Activated T-helper 1 cell treated with anti-CD3 and anti-CD28 coated beads, Interleukin-12 subunit alpha, Interleukin-12 subunit beta, Interleukin-2, Interleukin-4 antibody, amounts not matched to agents 30 ng/mL and 10 ng/mL and 1 ng/mL, durations not matched to agents 14 hours and 24 hours and 36 hours (primary cell): ENCODE results near the gene DEFB119. TPM values are rescaled to one million over a fixed set of nuclear protein-coding genes. Genes with fewer than 3 reads are reported as not detected.
"Not testable (repeated sequence)": the region's sequence is repeated elsewhere in the genome, so short reads cannot be mapped to it uniquely, and the experiment has no call there.

Source experiments
- DNase-seq: peaks from one replicate; pipeline ENCODE4 v3.0.0; 2021; ENCODE audit warnings: low spot score
- H3K27ac Mint-ChIP-seq: one replicate; pipeline ENCODE4 v1.8.0; 2021; ENCODE audit warnings: mild to moderate bottlenecking, mixed read lengths
- H3K27me3 Mint-ChIP-seq: one replicate; pipeline ENCODE4 v1.8.0; 2022; ENCODE audit warnings: mild to moderate bottlenecking, moderate library complexity, mixed read lengths; ENCODE audit not compliant: insufficient read depth
- H3K36me3 Mint-ChIP-seq: one replicate; pipeline ENCODE4 v1.8.0; 2021; ENCODE audit warnings: low read depth, mixed read lengths
- H3K4me1 Mint-ChIP-seq: one replicate; pipeline ENCODE4 v1.8.0; 2021; ENCODE audit warnings: low read depth, mixed read lengths
- H3K4me3 Mint-ChIP-seq: one replicate; pipeline ENCODE4 v1.8.0; 2021; ENCODE audit warnings: mild to moderate bottlenecking, moderate library complexity, mixed read lengths
- H3K9me3 Mint-ChIP-seq: one replicate; pipeline ENCODE4 v1.8.0; 2021; ENCODE audit warnings: mixed read lengths
- intact Hi-C: fragments of 100-400 bp; cut with micrococcal nuclease; formaldehyde crosslinking; loops from one replicate; pipeline ENCODE4 v1.15.1; 2024
- total RNA-seq: library from RNA; stranded (reverse); gene quantifications from 2 replicates; pipeline ENCODE4 v1.2.3, GENCODE V29; 2022

The DEFB119 gene
- total RNA-seq, 1 donor from 2014 or later: not detected

GRCh38 chr20:31374346-31374745 lies 16.0 kb downstream of the DEFB119 start:
- Mint-ChIP-seq H3K9me3 (peaks cover 7% of the 10 kb centered on the region), H3K27me3 (no peaks in the 10 kb centered on the region), H3K27ac (no peak overlapping the region), H3K36me3 (no peaks in the 10 kb centered on the region), H3K4me1 (no peaks in the 10 kb centered on the region), H3K4me3 (no peak overlapping the region)
- no peak for DNase-seq
- intact Hi-C loops: no loop called here

- no peak within 1 kb of the TSS for H3K27ac Mint-ChIP-seq
- H3K4me1 Mint-ChIP-seq: no peaks in the 10 kb centered on the region
- no peaks in the 10 kb centered on the region for H3K27me3 Mint-ChIP-seq
- intact Hi-C loops: no loop called here
- no peaks in the 10 kb centered on the region for H3K36me3 Mint-ChIP-seq
- no peak for DNase-seq
- H3K9me3 Mint-ChIP-seq: no peaks in the 10 kb centered on the region
- H3K4me3 Mint-ChIP-seq: no peak within 1 kb of the TSS
Observed at GRCh38 chr20:31368301-31368700, 22.1 kb downstream of the DEFB119 start, which contains the start of gene DEFB118. DEFB118 (plus strand) TSS chr20:31368601; CDS start chr20:31368651, 50 bp downstream.

GRCh38 chr20:31364272-31364671 lies 26.1 kb downstream of the DEFB119 start:
- H3K27ac Mint-ChIP-seq, H3K36me3 Mint-ChIP-seq, H3K4me3 Mint-ChIP-seq, DNase-seq, H3K9me3 Mint-ChIP-seq, intact Hi-C loops, H3K4me1 Mint-ChIP-seq, H3K27me3 Mint-ChIP-seq: not testable (repeated sequence)

GRCh38 chr20:31363295-31363694 lies 27.1 kb downstream of the DEFB119 start:
- no peaks in the 10 kb centered on the region for H3K36me3 Mint-ChIP-seq
- no peak for DNase-seq
- no peaks in the 10 kb centered on the region for H3K9me3 Mint-ChIP-seq
- no peak overlapping the region for H3K27ac Mint-ChIP-seq
- no peaks in the 10 kb centered on the region for H3K4me1 Mint-ChIP-seq
- no peak overlapping the region for H3K4me3 Mint-ChIP-seq
- intact Hi-C loops: no loop called here
- no peaks in the 10 kb centered on the region for H3K27me3 Mint-ChIP-seq

DNA sequence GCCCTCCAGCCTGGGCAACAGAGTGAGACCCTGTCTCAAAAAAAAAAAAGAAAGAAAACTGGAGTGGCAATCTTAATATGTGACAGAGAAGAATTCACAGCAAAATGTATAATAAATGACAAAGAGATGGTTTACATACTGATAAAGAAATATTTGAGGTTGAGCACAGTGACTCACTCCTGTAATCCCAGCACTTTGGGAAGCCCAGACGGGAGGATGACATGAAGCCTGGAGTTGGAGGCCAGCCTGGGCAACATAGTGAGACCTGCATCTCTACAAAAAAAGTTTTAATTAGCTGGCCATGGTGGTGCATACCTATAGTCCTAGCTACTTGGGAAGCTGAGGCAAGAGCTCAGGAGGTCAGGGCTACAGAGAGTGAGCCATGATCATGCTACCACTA lies 34.4 kb downstream of the DEFB119 start:
- Mint-ChIP-seq H3K9me3 (no peaks in the 10 kb centered on the region), H3K4me1 (no peaks in the 10 kb centered on the region), H3K27ac (no peak overlapping the region), H3K27me3 (no peaks in the 10 kb centered on the region), H3K36me3 (no peaks in the 10 kb centered on the region), H3K4me3 (no peak overlapping the region)
- DNase-seq: no peak
- intact Hi-C loops: no loop called here

DNA sequence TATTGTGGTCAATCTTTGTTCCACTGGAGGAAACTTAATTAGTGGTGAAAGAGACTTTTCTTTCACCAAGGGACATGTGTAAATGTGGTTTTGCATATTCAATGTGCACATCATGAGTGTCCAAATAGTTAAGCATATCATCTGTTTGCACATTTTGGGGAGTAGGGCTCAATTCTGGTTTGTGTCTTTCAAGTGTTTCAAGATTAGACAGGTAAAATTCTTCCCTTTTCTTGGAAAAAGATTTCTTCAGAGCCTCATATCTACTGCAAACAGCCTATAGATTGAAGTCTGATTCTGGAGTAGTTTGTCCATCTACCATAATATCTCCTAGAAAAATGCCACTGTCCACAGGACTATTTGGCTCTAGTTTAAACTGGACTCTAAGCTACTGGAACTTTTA lies 48.9 kb downstream of the DEFB119 start:
- no peak overlapping the region for H3K4me3 Mint-ChIP-seq
- no peak for DNase-seq
- intact Hi-C loops: no loop called here
- H3K9me3 Mint-ChIP-seq: no peaks in the 10 kb centered on the region
- no peaks in the 10 kb centered on the region for H3K4me1 Mint-ChIP-seq
- no peaks in the 10 kb centered on the region for H3K27me3 Mint-ChIP-seq
- H3K27ac Mint-ChIP-seq: no peak overlapping the region
- H3K36me3 Mint-ChIP-seq: no peaks in the 10 kb centered on the region

GRCh38 chr20:31330893-31331292 lies 59.5 kb downstream of the DEFB119 start:
- H3K27ac Mint-ChIP-seq: no peak overlapping the region
- no peak for DNase-seq
- intact Hi-C loops: no loop called here
- H3K27me3 Mint-ChIP-seq: no peaks in the 10 kb centered on the region
- H3K4me3 Mint-ChIP-seq: no peak overlapping the region
- H3K9me3 Mint-ChIP-seq: peaks cover 11% of the 10 kb centered on the region
- no peaks in the 10 kb centered on the region for H3K36me3 Mint-ChIP-seq
- no peaks in the 10 kb centered on the region for H3K4me1 Mint-ChIP-seq

Other genes starting within 250 kb of the DEFB119 start
- not detected in 2 replicates for gene DEFB115, start 132.9 kb downstream of the DEFB119 start, total RNA-seq
- not detected in 2 replicates for gene DEFB116, start 82.0 kb downstream of the DEFB119 start, total RNA-seq
- gene DEFB118, start 22.0 kb downstream of the DEFB119 start, total RNA-seq: not detected in 2 replicates
- not detected in 2 replicates for gene DEFB121, start 15.6 kb upstream of the DEFB119 start, total RNA-seq
- not detected in 2 replicates for gene DEFB123, start 50.0 kb upstream of the DEFB119 start, total RNA-seq
- not detected in 2 replicates for gene DEFB124, start 84.5 kb upstream of the DEFB119 start, total RNA-seq
- gene REM1, start 84.7 kb upstream of the DEFB119 start, total RNA-seq: not detected in 2 replicates
- gene HM13, start 123.9 kb upstream of the DEFB119 start, total RNA-seq: 215 and 228 TPM in 2 replicates
- gene ID1, start 214.7 kb upstream of the DEFB119 start, total RNA-seq: 3.4 and 4.0 TPM in 2 replicates
- not detected in 2 replicates for gene COX4I2, start 247.3 kb upstream of the DEFB119 start, total RNA-seq